HepG2 (cell line): ENCODE results near the gene CAPN2. TPM values are rescaled to one million over a fixed set of nuclear protein-coding genes. Genes with fewer than 3 reads are reported as not detected.

ENCODE experiments used
- ATAC-seq: fragments of 200-7000 bp; cut with Tn5 transposase; 3 replicates; pipeline ENCODE4 v1.9.1; 2020; ENCODE audit warnings: mild to moderate bottlenecking, moderate library complexity
- Bru-seq: library from RNA; stranded (reverse); fragments of 400-500 nt; gene quantifications from one replicate; lab custom pipeline; 2021; lab: Mats Ljungman, UMichigan
- BruChase-seq, 2 experiments: library from RNA; stranded (reverse); fragments of 400-500 nt; gene quantifications; one replicate each; lab custom pipeline; 2021; lab: Mats Ljungman, UMichigan
- BruUV-seq: library from RNA; stranded (reverse); fragments of 400-500 nt; replicated peaks from 2 replicates; lab custom pipeline; 2021; lab: Mats Ljungman, UMichigan
- CTCF ChIA-PET: fragments of 300-600 bp; formaldehyde crosslinking; extraction: SDS; loops from one replicate; lab custom pipeline; 2021; ENCODE audit warnings: low total read pairs, inconsistent platforms, low intra/inter-chr PET ratio; lab: Yijun Ruan, JAX
- POLR2A ChIA-PET: fragments of 350-600 bp; sonication (Branson Sonifier 250); formaldehyde crosslinking; loops from one replicate; lab custom pipeline; 2020; ENCODE audit warnings: antibody characterized with exemption, inconsistent platforms; lab: Yijun Ruan, JAX
- DNase-seq: peaks from one replicate; pipeline ENCODE4 v3.0.0-alpha.2; 2015; ENCODE audit warnings: low spot score
- FAIRE-seq: peaks from 3 replicates; lab custom pipeline; 2011; peaks lifted over from hg19 to GRCh38; lab: Jason Lieb, UNC
- H2AFZ ChIP-seq: one replicate; pipeline ENCODE4 v1.6.1; 2011; ENCODE audit warnings: low read length, inconsistent platforms
- H3K27ac ChIP-seq: fragments of 300-600 bp; 3 replicates; pipeline ENCODE4 v1.8.0; 2011; ENCODE audit warnings: mixed run types, mild to moderate bottlenecking, mixed read lengths, low read length, inconsistent platforms; ENCODE audit not compliant: insufficient read depth; ENCODE audit errors: extremely low read length
- H3K27me3 ChIP-seq, 2 experiments: fragments of 200-600 bp in 1 of 2; 2 replicates in 1 of 2; 3 replicates in 1 of 2; pipeline versions ENCODE4 v1.6.0 to v1.8.0; 2011; ENCODE audit warnings: low read length in 2 of 2, mild to moderate bottlenecking in 2 of 2, moderate library complexity in 2 of 2, inconsistent platforms in 1 of 2; ENCODE audit not compliant: insufficient read depth in 2 of 2, control insufficient read depth in 1 of 2
- H3K36me3 ChIP-seq, 2 experiments: fragments of 200-600 bp in 1 of 2; replicated peaks in 1 of 2; 2 replicates in 1 of 2; 3 replicates in 1 of 2; pipeline versions ENCODE4 v1.5.1 to v1.8.0; 2011; ENCODE audit warnings: low read length in 2 of 2, inconsistent platforms in 1 of 2; ENCODE audit not compliant: insufficient read depth in 2 of 2, control insufficient read depth in 1 of 2
- H3K4me1 ChIP-seq: 2 replicates; pipeline ENCODE4 v1.5.1; 2012; ENCODE audit warnings: low read length, inconsistent platforms; ENCODE audit not compliant: insufficient read depth
- H3K4me2 ChIP-seq: 2 replicates; pipeline ENCODE4 v1.6.0; 2011; ENCODE audit warnings: low read depth, low read length, inconsistent platforms
- H3K4me3 ChIP-seq, 3 experiments: fragments of 200-600 bp in 1 of 3; sonication (generic), shearing (Covaris generic) in 1 of 3; replicated peaks in 1 of 3; 2 replicates each; pipeline ENCODE4 v1.5.1; 2011 to 2016; ENCODE audit warnings: low read length in 3 of 3, inconsistent platforms in 2 of 3, low read depth in 2 of 3, mild to moderate bottlenecking in 2 of 3, control low read depth in 1 of 3, mixed read lengths in 1 of 3; ENCODE audit not compliant: insufficient read depth in 1 of 3
- H3K79me2 ChIP-seq: one replicate; pipeline ENCODE4 v1.6.1; 2011; ENCODE audit warnings: low read length, inconsistent platforms; ENCODE audit not compliant: insufficient read depth
- H3K9ac ChIP-seq: 2 replicates; pipeline ENCODE4 v1.6.0; 2011; ENCODE audit warnings: mild to moderate bottlenecking, low read depth, low read length, inconsistent platforms; ENCODE audit not compliant: insufficient read depth
- H3K9me3 ChIP-seq: 2 replicates; pipeline ENCODE4 v1.5.1; 2012; ENCODE audit warnings: mild to moderate bottlenecking, low read length
- H4K20me1 ChIP-seq: 2 replicates; pipeline ENCODE4 v1.6.0; 2011; ENCODE audit warnings: inconsistent platforms, mild to moderate bottlenecking, low read length, moderate library complexity; ENCODE audit not compliant: insufficient read depth
- ATF5 ChIP-seq: sonication (generic); formaldehyde crosslinking; IDR thresholded peaks from 2 replicates; pipeline ENCODE4 v1.4.0; 2020; ENCODE audit warnings: mild to moderate bottlenecking, low read depth, missing genetic modification reagents
- ATF7-NPFF ChIP-seq: sonication (generic); formaldehyde crosslinking; IDR thresholded peaks from 2 replicates; pipeline ENCODE4 v1.8.1; 2023; ENCODE audit warnings: mild to moderate bottlenecking, low read depth, missing genetic modification reagents, moderate library complexity
- KLF11 ChIP-seq: IDR thresholded peaks from 2 replicates; pipeline ENCODE4 v1.6.1; 2016; ENCODE audit warnings: missing compliant biosample characterization
- MXD4 ChIP-seq: IDR thresholded peaks from 2 replicates; pipeline ENCODE4 v1.6.1; 2016; ENCODE audit warnings: mild to moderate bottlenecking, missing biosample characterization, missing genetic modification reagents
- RBAK ChIP-seq: sonication (generic); formaldehyde crosslinking; IDR thresholded peaks from 2 replicates; pipeline ENCODE4 v1.5.1; 2020; ENCODE audit warnings: mild to moderate bottlenecking, missing genetic modification reagents
- RFX3 ChIP-seq: IDR thresholded peaks from 2 replicates; pipeline ENCODE4 v1.6.1; 2016; ENCODE audit warnings: missing biosample characterization, missing genetic modification reagents
- U2AF1 ChIP-seq: fragments of 200-400 bp; formaldehyde crosslinking; optimal IDR thresholded peaks from 2 replicates; pipeline ENCODE3; 2017; ENCODE audit warnings: mild to moderate bottlenecking, low read depth, low read length
- YY1 ChIP-seq: IDR thresholded peaks from 2 replicates; pipeline ENCODE4 v1.6.1; 2011; ENCODE audit warnings: low read length, low read depth, moderate library complexity, mild to moderate bottlenecking; ENCODE audit not compliant: insufficient read depth, insufficient replicate concordance
- ZFP91 ChIP-seq: sonication (generic); formaldehyde crosslinking; IDR thresholded peaks from 2 replicates; pipeline ENCODE4 v1.9.0; 2022; ENCODE audit warnings: missing genetic modification reagents, mild to moderate bottlenecking, borderline replicate concordance
- ZIK1 ChIP-seq: sonication (generic); formaldehyde crosslinking; IDR thresholded peaks from 2 replicates; pipeline ENCODE4 v1.5.0; 2020; ENCODE audit warnings: mild to moderate bottlenecking, low read depth, missing genetic modification reagents, borderline replicate concordance
- ZNF430 ChIP-seq: sonication (generic); formaldehyde crosslinking; IDR thresholded peaks from 2 replicates; pipeline ENCODE4 v1.9.0; 2021; ENCODE audit warnings: mild to moderate bottlenecking, missing genetic modification reagents
- ZNF768 ChIP-seq: sonication (generic); formaldehyde crosslinking; IDR thresholded peaks from 2 replicates; pipeline ENCODE4 v1.4.0; 2020; ENCODE audit warnings: missing genetic modification reagents
- WGBS: methylation state at CpG from one replicate; pipeline ENCODE4 v1.1.6; 2017; ENCODE audit warnings: low lambda C conversion rate; 5-methylcytosine and 5-hydroxymethylcytosine counted together
- in situ Hi-C: cut with HindIII; loops from 2 replicates; pipeline ENCODE4 v1.10.0; 2017; ENCODE audit warnings: low pct_unique_long_range_greater_than_20kb; ENCODE audit not compliant: extremely low pct_ligation_motif_present
- intact Hi-C: fragments of 100-400 bp; cut with micrococcal nuclease; formaldehyde crosslinking; loops from one replicate; pipeline ENCODE4 v1.10.0; 2022; ENCODE audit not compliant: unreplicated experiment
- long read RNA-seq, 2 experiments: library from RNA in 1 of 2; library from polyadenylated mRNA in 1 of 2; stranded (forward) in 1 of 2; unstranded in 1 of 2; transcript quantifications; one replicate each; pipeline ENCODE4 v2.0.0, GENCODE V29; 2019 to 2022
- polyA minus RNA-seq, 3 experiments: library from RNA; depleted of rRNA, polyadenylated mRNA; stranded (reverse); fragments of >200 nt; gene quantifications; 2 replicates each; pipeline ENCODE4 v1.2.3, GENCODE V29; 2011; ENCODE audit warnings: low replicate concordance in 1 of 3
- polyA plus RNA-seq, 8 experiments: library from polyadenylated mRNA; depleted of rRNA in 3 of 8; stranded (reverse) in 7 of 8; unstranded in 1 of 8; fragments of >200 nt; fragmentation: Illumina TruSeq in 4 of 8; extraction: Trizol in 4 of 8; gene quantifications; 2 replicates each; pipeline versions ENCODE4 v1.2.1 to v1.2.3, GENCODE V29; 2011 to 2016; ENCODE audit warnings: low read depth in 4 of 8, missing spikeins in 1 of 8, mixed read lengths in 1 of 8; ENCODE audit not compliant: insufficient read depth in 1 of 8
- total RNA-seq, 5 experiments: library from RNA; depleted of rRNA; stranded (reverse); fragments of >200 nt; fragmentation: Illumina TruSeq; extraction: Trizol; gene quantifications; 2 replicates each; pipeline ENCODE4 v1.2.3, GENCODE V29; 2016; ENCODE audit warnings: low read depth in 1 of 5
- TF ChIP-seq, protein P1 (sequence below): sonication (generic); formaldehyde crosslinking; conservative IDR thresholded peaks from 2 replicates; pipeline ENCODE4 v1.4.0; 2020; ENCODE audit warnings: missing genetic modification reagents

The CAPN2 gene
- total RNA-seq (2016; rRNA removed; fragmentation: Illumina TruSeq; extraction: Trizol) (6.2 and 7.8 TPM in 2 replicates), polyA plus RNA-seq (2011; rRNA removed) (7.4 and 10.8 TPM in 2 replicates), polyA minus RNA-seq (2011; rRNA and poly(A)+ RNA removed; ENCODE audit: low replicate concordance) (5.0 and 63.8 TPM in 2 replicates), Bru-seq, nascent RNA (percentile 48 among the genes with signal in this experiment), BruChase-seq, experiment 1, labeled RNA remaining after a 6-hour chase (percentile 55 among the genes with signal in this experiment), BruChase-seq, experiment 2, labeled RNA remaining after a 2-hour chase (percentile 48 among the genes with signal in this experiment)
- total RNA-seq (2016; cell fraction: cytosol; rRNA removed; fragmentation: Illumina TruSeq; extraction: Trizol; ENCODE audit: low read depth): 2.0 and 2.6 TPM in 2 replicates
- 6.2 and 7.8 TPM in 2 replicates for total RNA-seq (2016; cell fraction: insoluble cytoplasmic fraction; rRNA removed; fragmentation: Illumina TruSeq; extraction: Trizol)
- 5.4 and 5.5 TPM in 2 replicates for total RNA-seq (2016; cell fraction: membrane; rRNA removed; fragmentation: Illumina TruSeq; extraction: Trizol)
- 4.8 and 5.3 TPM in 2 replicates for total RNA-seq (2016; cell fraction: nucleus; rRNA removed; fragmentation: Illumina TruSeq; extraction: Trizol)
- 3.5 and 4.8 TPM in 2 replicates for polyA plus RNA-seq (2011; cell fraction: cytosol; rRNA removed)
- polyA plus RNA-seq (2011; cell fraction: nucleus; rRNA removed): 27.6 and 31.4 TPM in 2 replicates
- 7.0 and 8.4 TPM in 2 replicates for polyA plus RNA-seq (2012)
- polyA plus RNA-seq (2016; cell fraction: cytosol; fragmentation: Illumina TruSeq; extraction: Trizol; ENCODE audit: low read depth): 2.3 and 2.7 TPM in 2 replicates
- polyA plus RNA-seq (2016; cell fraction: insoluble cytoplasmic fraction; fragmentation: Illumina TruSeq; extraction: Trizol; ENCODE audit: low read depth): 8.9 and 9.2 TPM in 2 replicates
- 4.9 and 5.3 TPM in 2 replicates for polyA plus RNA-seq (2016; cell fraction: membrane; fragmentation: Illumina TruSeq; extraction: Trizol; ENCODE audit: low read depth)
- 9.2 and 12.8 TPM in 2 replicates for polyA plus RNA-seq (2016; cell fraction: nucleus; fragmentation: Illumina TruSeq; extraction: Trizol; ENCODE audit: insufficient read depth, low read depth)
- polyA minus RNA-seq (2011; cell fraction: cytosol; rRNA and poly(A)+ RNA removed): 4.1 and 4.3 TPM in 2 replicates
- polyA minus RNA-seq (2011; cell fraction: nucleus; rRNA and poly(A)+ RNA removed): 7.7 and 11.3 TPM in 2 replicates
- long read RNA-seq, experiment 1, partial matches to known transcripts: 2 of 4 reads
- long read RNA-seq, experiment 1, other reads (novel, unspliced or antisense): 1 of 4 reads
- long read RNA-seq, experiment 2, partial matches to known transcripts: 17 of 22 reads
- long read RNA-seq, experiment 2, other reads (novel, unspliced or antisense): 3 of 22 reads

GRCh38 chr1:223712194-223712849, at the start of gene CAPN2:
Gene CAPN2, plus strand, starts transcription at chr1:223712539. Its CDS starts 102 bp downstream, at chr1:223712641.
- CTCF ChIA-PET: interaction anchor here (1.4 to 2.3 kb wide), 2 partner anchors 14 to 38 kb away, joined by 7 to 12 read pairs; no protein-coding TSS in a partner anchor
- Histone ChIP-seq H2AFZ (no peak within 1 kb of the TSS), H3K4me3 (peak within 1 kb of the TSS; percentile 52 to 81 (median 68)), H4K20me1 (no peaks in the 10 kb centered on the region), H3K4me2 (peak within 1 kb of the TSS; percentile 84), H3K36me3 (no peaks in the 10 kb centered on the region), H3K27ac (no peak within 1 kb of the TSS), H3K27me3 (peaks cover 5 to 55% of the 10 kb centered on the region in 2 experiments; a peak in 4 of 5 replicates), H3K9me3 (no peaks in the 10 kb centered on the region), H3K4me1 (peaks cover 66% of the 10 kb centered on the region), H3K9ac (peak within 1 kb of the TSS; percentile 62), H3K79me2 (no peaks in the 10 kb centered on the region)
- in situ Hi-C loops: no loop called here
- POLR2A ChIA-PET: interaction anchor here (1.2 kb wide), 1 partner anchor 34 kb away, joined by 4 read pairs; no protein-coding TSS in a partner anchor
- ATAC-seq: peak; percentile 92
- no CpG with 5 or more reads among the region's 74 CpGs for WGBS
- intact Hi-C loops: loop anchor here (5.0 kb wide), 1 partner anchor 35 kb away; no protein-coding TSS in a partner anchor
- FAIRE-seq: no peak
- BruUV-seq: no TSS peak
- no peak for DNase-seq
- TF ChIP-seq, protein P1, sequence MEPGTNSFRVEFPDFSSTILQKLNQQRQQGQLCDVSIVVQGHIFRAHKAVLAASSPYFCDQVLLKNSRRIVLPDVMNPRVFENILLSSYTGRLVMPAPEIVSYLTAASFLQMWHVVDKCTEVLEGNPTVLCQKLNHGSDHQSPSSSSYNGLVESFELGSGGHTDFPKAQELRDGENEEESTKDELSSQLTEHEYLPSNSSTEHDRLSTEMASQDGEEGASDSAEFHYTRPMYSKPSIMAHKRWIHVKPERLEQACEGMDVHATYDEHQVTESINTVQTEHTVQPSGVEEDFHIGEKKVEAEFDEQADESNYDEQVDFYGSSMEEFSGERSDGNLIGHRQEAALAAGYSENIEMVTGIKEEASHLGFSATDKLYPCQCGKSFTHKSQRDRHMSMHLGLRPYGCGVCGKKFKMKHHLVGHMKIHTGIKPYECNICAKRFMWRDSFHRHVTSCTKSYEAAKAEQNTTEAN (CRISPR knock-in tag): 0 out of 2 replicates have a peak, but pooled peaks have one; percentile 17
- TF ChIP-seq KLF11 (CRISPR knock-in tag) (no peak), MXD4 (CRISPR knock-in tag) (no peak), YY1 (no peak), ZFP91 (CRISPR knock-in tag) (no peak), RBAK (no peak), ATF5 (CRISPR knock-in tag) (no peak), ZIK1 (CRISPR knock-in tag) (0 out of 2 replicates have a peak, but pooled peaks have one; percentile 17), RFX3 (no peak), ZNF430 (no peak), U2AF1 (no peak), ZNF768 (0 out of 2 replicates have a peak, but pooled peaks have one; percentile 10), ATF7-NPFF (CRISPR knock-in tag) (peak; percentile 40; the same call in 1 of the 2 replicates)
